Activated CD8-positive, alpha-beta memory T cell treated with anti-CD3 and anti-CD28 coated beads, Interleukin-2, amount 50 U/mL, for 24 hours (primary cell): ENCODE results near the gene ESR1.

Source experiments
- DNase-seq: peaks from one replicate; pipeline ENCODE4 v3.0.0-alpha.2; 2020; ENCODE audit errors: extremely low read depth

Gene ESR1

GRCh38 chr6:152173957-152174356 lies 366.5 kb downstream of the ESR1 start:
- no peak for DNase-seq

DNA sequence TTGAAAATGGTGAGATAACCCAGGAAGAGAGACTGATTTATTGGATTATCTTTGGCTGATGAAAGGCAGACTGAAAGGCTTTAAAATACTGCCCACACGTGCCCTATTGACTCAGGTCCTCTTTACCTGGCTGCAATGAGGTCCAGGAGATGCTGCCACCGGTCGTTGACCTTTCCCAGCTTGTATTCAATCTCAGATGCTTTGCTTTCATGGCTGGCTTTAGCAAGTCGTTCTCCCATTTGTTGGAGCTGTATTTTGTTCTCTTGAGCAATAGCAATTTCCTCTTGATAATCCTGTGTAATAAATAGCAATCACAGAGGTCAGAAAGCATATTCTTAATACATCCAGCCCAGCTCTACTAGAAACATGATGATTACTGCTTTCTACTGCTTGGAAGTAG lies 368.8 kb downstream of the ESR1 start:
- no peak for DNase-seq
